Large intestine (tissue), 3 donors: Measurements from ENCODE around the gene CYP27C1. TPM values are rescaled to one million over a fixed set of nuclear protein-coding genes. Genes with fewer than 3 reads are reported as not detected.
A peak's percentile ranks its signal among the peaks of the same experiment; 100 is the strongest.

ENCODE experiments used
- DNase-seq, 2 donors: peaks; one replicate each; pipeline versions ENCODE4 v3.0.0 to v3.0.0-alpha.2; 2013
- H3K27ac ChIP-seq: one replicate; pipeline ENCODE4 v1.5.1; 2013; ENCODE audit warnings: low read length
- H3K27me3 ChIP-seq: 2 replicates; pipeline ENCODE4 v1.6.1; 2013; ENCODE audit warnings: low read length; ENCODE audit not compliant: control insufficient read depth, insufficient read depth
- H3K36me3 ChIP-seq: 2 replicates; pipeline ENCODE4 v1.6.1; 2013; ENCODE audit warnings: low read length; ENCODE audit not compliant: control insufficient read depth, insufficient read depth
- H3K4me1 ChIP-seq: one replicate; pipeline ENCODE4 v1.6.1; 2013; ENCODE audit warnings: low read length; ENCODE audit not compliant: control insufficient read depth, insufficient read depth
- H3K4me3 ChIP-seq: one replicate; pipeline ENCODE4 v1.5.1; 2013; ENCODE audit warnings: low read length
- H3K9me3 ChIP-seq: one replicate; pipeline ENCODE4 v1.6.1; 2013; ENCODE audit warnings: mild to moderate bottlenecking, low read depth, low read length, moderate library complexity; ENCODE audit not compliant: control insufficient read depth
- WGBS: methylation state at CpG from one replicate; pipeline ENCODE4 v1.1.5; 2013; ENCODE audit warnings: low lambda C conversion rate; ENCODE audit not compliant: insufficient coverage; 5-methylcytosine and 5-hydroxymethylcytosine counted together
- polyA plus RNA-seq: library from polyadenylated mRNA; unstranded; fragments of 120-200 nt; gene quantifications from one replicate; pipeline ENCODE4 v1.2.1, GENCODE V29; 2013

CYP27C1 gene
- polyA plus RNA-seq, 1 donor = 2.0 TPM

GRCh38 chr2:127181851-127182250 lies 38.2 kb downstream of the CYP27C1 start:
- H3K27me3 ChIP-seq = no peaks in the 10 kb centered on the region
- no peaks in the 10 kb centered on the region for H3K4me1 ChIP-seq
- no peaks in the 10 kb centered on the region for H3K36me3 ChIP-seq
- H3K27ac ChIP-seq = no peak overlapping the region
- H3K9me3 ChIP-seq = no peaks in the 10 kb centered on the region
- no peak overlapping the region for H3K4me3 ChIP-seq
- no CpG with 5 or more reads among the region's 4 CpGs for WGBS
- no peak for DNase-seq

GRCh38 chr2:127179766-127180165 lies 40.3 kb downstream of the CYP27C1 start:
- DNase-seq = no peak
- Histone ChIP-seq H3K27me3 (no peaks in the 10 kb centered on the region), H3K27ac (no peak overlapping the region), H3K36me3 (no peaks in the 10 kb centered on the region), H3K4me1 (peaks cover 15% of the 10 kb centered on the region), H3K9me3 (no peaks in the 10 kb centered on the region), H3K4me3 (no peak overlapping the region)
- 80% methylated on average over 2 of the region's 3 CpGs for WGBS

- no peak overlapping the region for H3K27ac ChIP-seq
- no peaks in the 10 kb centered on the region for H3K27me3 ChIP-seq
- H3K9me3 ChIP-seq = no peaks in the 10 kb centered on the region
- WGBS = no CpG with 5 or more reads among the region's 15 CpGs
- H3K36me3 ChIP-seq = no peaks in the 10 kb centered on the region
- H3K4me3 ChIP-seq = no peak overlapping the region
- DNase-seq = no peak
- H3K4me1 ChIP-seq = peaks cover 18% of the 10 kb centered on the region
These were observed 42.4 kb downstream of the CYP27C1 start for GRCh38 chr2:127177617-127178263.

GRCh38 chr2:127176371-127177311 lies 43.5 kb downstream of the CYP27C1 start:
- peak overlapping the region; percentile 2 for H3K27ac ChIP-seq
- peaks cover 18% of the 10 kb centered on the region for H3K4me1 ChIP-seq
- peak in 1 of 2 donors; percentile 18 for DNase-seq
- H3K9me3 ChIP-seq = no peaks in the 10 kb centered on the region
- H3K36me3 ChIP-seq = no peaks in the 10 kb centered on the region
- H3K27me3 ChIP-seq = no peaks in the 10 kb centered on the region
- H3K4me3 ChIP-seq = no peak overlapping the region
- 32% methylated on average over 3 of the region's 31 CpGs for WGBS

- DNase-seq = peak; percentile 29 to 42
- peaks cover 20% of the 10 kb centered on the region for H3K4me1 ChIP-seq
- peak overlapping the region; percentile 30 for H3K27ac ChIP-seq
- WGBS = 50% methylated on average over 2 of the region's 19 CpGs
- H3K36me3 ChIP-seq = no peaks in the 10 kb centered on the region
- no peak overlapping the region for H3K4me3 ChIP-seq
- H3K9me3 ChIP-seq = no peaks in the 10 kb centered on the region
- H3K27me3 ChIP-seq = no peaks in the 10 kb centered on the region
These were observed 44.2 kb downstream of the CYP27C1 start for GRCh38 chr2:127175751-127176354.

GRCh38 chr2:127175041-127175721 lies 44.9 kb downstream of the CYP27C1 start:
- 83% methylated on average over 1 of the region's 13 CpGs for WGBS
- DNase-seq = peak; percentile 40 to 55
- Histone ChIP-seq H3K9me3 (no peaks in the 10 kb centered on the region), H3K27me3 (no peaks in the 10 kb centered on the region), H3K4me3 (no peak overlapping the region), H3K4me1 (peaks cover 27% of the 10 kb centered on the region), H3K36me3 (no peaks in the 10 kb centered on the region), H3K27ac (peak overlapping the region; percentile 30)

- no peak for DNase-seq
- peaks cover 28% of the 10 kb centered on the region for H3K4me1 ChIP-seq
- H3K9me3 ChIP-seq = no peaks in the 10 kb centered on the region
- no peak overlapping the region for H3K4me3 ChIP-seq
- no peaks in the 10 kb centered on the region for H3K36me3 ChIP-seq
- peak overlapping the region; percentile 6 for H3K27ac ChIP-seq
- no CpG with 5 or more reads among the region's 6 CpGs for WGBS
- H3K27me3 ChIP-seq = no peaks in the 10 kb centered on the region
These were observed 45.5 kb downstream of the CYP27C1 start for GRCh38 chr2:127174640-127175039.

GRCh38 chr2:127174136-127174535 lies 46.0 kb downstream of the CYP27C1 start:
- Histone ChIP-seq H3K27me3 (no peaks in the 10 kb centered on the region), H3K4me3 (no peak overlapping the region), H3K4me1 (peaks cover 28% of the 10 kb centered on the region), H3K36me3 (no peaks in the 10 kb centered on the region), H3K9me3 (no peaks in the 10 kb centered on the region), H3K27ac (no peak overlapping the region)
- DNase-seq = no peak
- WGBS = no CpG with 5 or more reads among the region's 6 CpGs

- Histone ChIP-seq H3K4me1 (peaks cover 28% of the 10 kb centered on the region), H3K9me3 (no peaks in the 10 kb centered on the region), H3K27me3 (no peaks in the 10 kb centered on the region), H3K36me3 (no peaks in the 10 kb centered on the region), H3K27ac (no peak overlapping the region), H3K4me3 (no peak overlapping the region)
- peak in 1 of 2 donors; percentile 20 for DNase-seq
- no CpG with 5 or more reads among the region's 6 CpGs for WGBS
These were observed 47.0 kb downstream of the CYP27C1 start for GRCh38 chr2:127173057-127173456.

- Histone ChIP-seq H3K27ac (no peak overlapping the region), H3K4me3 (no peak overlapping the region), H3K27me3 (no peaks in the 10 kb centered on the region), H3K9me3 (no peaks in the 10 kb centered on the region), H3K4me1 (peaks cover 28% of the 10 kb centered on the region), H3K36me3 (no peaks in the 10 kb centered on the region)
- 100% methylated on average over 1 of the region's 6 CpGs for WGBS
- no peak for DNase-seq
These were observed 47.8 kb downstream of the CYP27C1 start for GRCh38 chr2:127172306-127172705.
